Amniotic epithelial cell (primary cell): ENCODE measurements around the gene GSS.

Experiments used
- DNase-seq: peaks from one replicate; pipeline ENCODE4 v3.0.0-alpha.2; 2010; ENCODE audit warnings: low read depth

Gene GSS

GRCh38 chr20:34946661-34947060, 8.9 kb downstream of the GSS start:
- DNase-seq, result peak; percentile 78

GRCh38 chr20:34945315-34946077, 10.1 kb downstream of the GSS start:
- no peak for DNase-seq

GRCh38 chr20:34943808-34944567, 11.6 kb downstream of the GSS start:
- peak; percentile 56 for DNase-seq

GRCh38 chr20:34942301-34942700, 13.3 kb downstream of the GSS start:
- DNase-seq, result no peak

- DNase-seq, result no peak
These were observed 14.4 kb downstream of the GSS start for GRCh38 chr20:34941226-34941625.

GRCh38 chr20:34940081-34940481, 15.5 kb downstream of the GSS start:
- DNase-seq, result peak; percentile 46

GRCh38 chr20:34938466-34939163, 17.0 kb downstream of the GSS start:
- DNase-seq, result no peak

GRCh38 chr20:34931771-34932170, 23.8 kb downstream of the GSS start:
- no peak for DNase-seq

GRCh38 chr20:34928411-34928810, 27.2 kb downstream of the GSS start:
- DNase-seq, result no peak

- DNase-seq, result no peak
These were observed 27.9 kb downstream of the GSS start for GRCh38 chr20:34927736-34928135.

GRCh38 chr20:34926581-34926980, 29.0 kb downstream of the GSS start:
- no peak for DNase-seq

- no peak for DNase-seq
These were observed 29.6 kb downstream of the GSS start for GRCh38 chr20:34925981-34926380.

GRCh38 chr20:34925341-34925740, 30.3 kb downstream of the GSS start:
- no peak for DNase-seq

- no peak for DNase-seq
These were observed 32.2 kb downstream of the GSS start for GRCh38 chr20:34923414-34923813.

GRCh38 chr20:34922654-34923381, 32.8 kb downstream of the GSS start:
- peak; percentile 88 for DNase-seq

- peak; percentile 7 for DNase-seq
These were observed 34.2 kb downstream of the GSS start for GRCh38 chr20:34921436-34921835.

GRCh38 chr20:34920055-34920454, 35.6 kb downstream of the GSS start:
- DNase-seq, result no peak

GRCh38 chr20:34916774-34917354, 38.7 kb downstream of the GSS start:
- DNase-seq, result no peak

GRCh38 chr20:34915749-34916455, 39.7 kb downstream of the GSS start:
- DNase-seq, result no peak

GRCh38 chr20:34915131-34915530, 40.5 kb downstream of the GSS start:
- DNase-seq, result no peak
